Measurements from ENCODE around the gene SPACDR.
A peak's percentile ranks its signal among the peaks of the same experiment; 100 is the strongest.
"Not testable (repeated sequence)": the region's sequence is repeated elsewhere in the genome, so short reads cannot be mapped to it uniquely, and the experiment has no call there.

SPACDR gene

GRCh38 chr7:100455206-100455605 is 8.9 kb downstream of the SPACDR start:
- no peak overlapping the region for H3K27ac ChIP-seq
- TF ChIP-seq CTCF (conservative IDR thresholded peaks at IDR 0.05; ENCODE audit: low read depth): no peak
- POLR2A ChIA-PET (ENCODE audit: low non-redundant PET): interaction anchor here (0.6 kb wide), 1 partner anchor 14 kb away, joined by 3 read pairs; no protein-coding TSS in a partner anchor
- DNase-seq (ENCODE audit: low spot score): no peak
- CTCF ChIA-PET: interaction anchor here (0.5 to 1.3 kb wide), 8 partner anchors 12 to 179 kb away, joined by 3 to 5 read pairs (median 3); no protein-coding TSS in a partner anchor

- ChIA-PET POLR2A (ENCODE audit: low non-redundant PET) (interaction anchor here (0.6 kb wide), 1 partner anchor 107 kb away, joined by 4 read pairs; no protein-coding TSS in a partner anchor), CTCF (interaction anchor here (0.6 to 0.9 kb wide), 2 partner anchors 29 to 1701 kb away, joined by 3 read pairs; no protein-coding TSS in a partner anchor)
- H3K27ac ChIP-seq; DNase-seq (ENCODE audit: low spot score): not testable (repeated sequence)
Measured at GRCh38 chr7:100453854-100454253, 10.2 kb downstream of the SPACDR start.

GRCh38 chr7:100452513-100452912 is 11.5 kb downstream of the SPACDR start:
- ChIA-PET POLR2A (ENCODE audit: low non-redundant PET) (no interaction called here), CTCF (interaction anchor here (0.6 kb wide), 1 partner anchor 30 kb away, joined by 5 read pairs; no protein-coding TSS in a partner anchor)
- no peak for TF ChIP-seq CTCF (conservative IDR thresholded peaks at IDR 0.05; ENCODE audit: low read depth)
- no peak overlapping the region for H3K27ac ChIP-seq
- DNase-seq (ENCODE audit: low spot score): no peak

GRCh38 chr7:100449190-100449795 is 14.8 kb downstream of the SPACDR start:
- H3K27ac ChIP-seq: peak overlapping the region; percentile 33
- ChIA-PET CTCF (interaction anchor here (1.2 kb wide), 1 partner anchor 12 kb away, joined by 7 read pairs; no protein-coding TSS in a partner anchor), POLR2A (ENCODE audit: low non-redundant PET) (no interaction called here)
- TF ChIP-seq CTCF (conservative IDR thresholded peaks at IDR 0.05; ENCODE audit: low read depth): no peak
- no peak for DNase-seq (ENCODE audit: low spot score)

- H3K27ac ChIP-seq; DNase-seq (ENCODE audit: low spot score): not testable (repeated sequence)
- ChIA-PET CTCF (interaction anchor here (1.0 kb wide), 1 partner anchor 19 kb away, joined by 4 read pairs; no protein-coding TSS in a partner anchor), POLR2A (ENCODE audit: low non-redundant PET) (interaction anchor here (0.6 kb wide), 1 partner anchor 48 kb away, joined by 3 read pairs; no protein-coding TSS in a partner anchor)
Measured at GRCh38 chr7:100447363-100447762, 16.7 kb downstream of the SPACDR start.

- POLR2A ChIA-PET (ENCODE audit: low non-redundant PET): no interaction called here
- TF ChIP-seq CTCF (conservative IDR thresholded peaks at IDR 0.05; ENCODE audit: low read depth): no peak
- H3K27ac ChIP-seq: peak overlapping the region; percentile 11; the same call in 1 of the 2 replicates
- DNase-seq (ENCODE audit: low spot score): no peak
- CTCF ChIA-PET: interaction anchor here (1.0 kb wide), 1 partner anchor 23 kb away, joined by 3 read pairs; no protein-coding TSS in a partner anchor
Measured at GRCh38 chr7:100446040-100446439, 18.0 kb downstream of the SPACDR start.

GRCh38 chr7:100444311-100445278 is 19.5 kb downstream of the SPACDR start:
- POLR2A ChIA-PET (ENCODE audit: low non-redundant PET): interaction anchor here (0.9 kb wide), 1 partner anchor 8 kb away, joined by 4 read pairs; the partner anchor contains the start of gene PPP1R35
- DNase-seq (ENCODE audit: low spot score): no peak
- CTCF ChIA-PET: interaction anchor here (0.6 to 1.0 kb wide), 4 partner anchors 24 to 996 kb away, joined by 3 to 4 read pairs (median 3); no protein-coding TSS in a partner anchor
- H3K27ac ChIP-seq: peak overlapping the region; percentile 50
- TF ChIP-seq CTCF (conservative IDR thresholded peaks at IDR 0.05; ENCODE audit: low read depth): no peak
